H1 (cell line): Measurements from ENCODE around the gene WFDC5. TPM values are rescaled to one million over a fixed set of nuclear protein-coding genes. Genes with fewer than 3 reads are reported as not detected.

Experiments
- BCL11A ChIP-seq, 2 experiments: IDR thresholded peaks; one replicate each; pipeline ENCODE4 v1.6.1; 2011; ENCODE audit warnings: low read depth in 2 of 2, low read length in 2 of 2, mild to moderate bottlenecking in 2 of 2
- CBX5 ChIP-seq: fragments of 300-800, 300-1000 bp; sonication (generic); IDR thresholded peaks from 2 replicates; pipeline ENCODE4 v1.7.1; 2016; ENCODE audit warnings: antibody characterized with exemption, low read length, low read depth
- CHD2 ChIP-seq: IDR thresholded peaks from 2 replicates; pipeline ENCODE4 v1.6.1; 2012; ENCODE audit warnings: low read length, improper control_type of control experiment
- CTCF ChIP-seq, 3 experiments: IDR thresholded peaks; 1 replicate in 2 of 3; 2 replicates in 1 of 3; pipeline versions ENCODE4 v1.5.1 to v1.6.1; 2011; ENCODE audit warnings: low read length in 3 of 3, mild to moderate bottlenecking in 3 of 3, inconsistent platforms in 2 of 3, low read depth in 1 of 3, moderate library complexity in 1 of 3; ENCODE audit not compliant: insufficient read depth in 1 of 3; ENCODE audit errors: control extremely low read depth in 1 of 3
- JUND ChIP-seq: IDR thresholded peaks from 2 replicates; pipeline ENCODE4 v1.6.1; 2011; ENCODE audit warnings: mild to moderate bottlenecking, improper control_type of control experiment, low read length
- SP1 ChIP-seq: IDR thresholded peaks from 2 replicates; pipeline ENCODE4 v1.6.1; 2011; ENCODE audit warnings: low read depth, low read length
- SUZ12 ChIP-seq: fragments of 200-600 bp; sonication (generic); IDR thresholded peaks from 2 replicates; pipeline ENCODE4 v1.6.1; 2012; ENCODE audit warnings: mild to moderate bottlenecking, inconsistent platforms, low read length, moderate library complexity, mixed read lengths
- polyA plus RNA-seq, 7 experiments: library from polyadenylated mRNA; depleted of rRNA in 3 of 7; stranded (reverse) in 5 of 7; unstranded in 2 of 7; fragments of >200 nt in 5 of 7; fragments of 200-250 nt in 2 of 7; gene quantifications; 1 replicate in 5 of 7; 2 replicates in 1 of 7; 4 replicates in 1 of 7; pipeline versions ENCODE4 v1.2.1 to v1.2.3, GENCODE V29; 2011 to 2013; ENCODE audit warnings: missing spikeins in 2 of 7, mixed read lengths in 2 of 7
- total RNA-seq: library from RNA; stranded (reverse); fragmentation: NEBNext Ultra II Directional; extraction: Animal tissue kit (Norgen Biotek cat#: 25700); gene quantifications from 2 replicates; pipeline ENCODE4 v1.2.1, GENCODE V29; 2021

The WFDC5 gene
- total and polyA plus RNA-seq, 2 of the 8 experiments (the other 6 are each of a cell fraction or from before 2014, with no cell fraction given): not detected

DNA sequence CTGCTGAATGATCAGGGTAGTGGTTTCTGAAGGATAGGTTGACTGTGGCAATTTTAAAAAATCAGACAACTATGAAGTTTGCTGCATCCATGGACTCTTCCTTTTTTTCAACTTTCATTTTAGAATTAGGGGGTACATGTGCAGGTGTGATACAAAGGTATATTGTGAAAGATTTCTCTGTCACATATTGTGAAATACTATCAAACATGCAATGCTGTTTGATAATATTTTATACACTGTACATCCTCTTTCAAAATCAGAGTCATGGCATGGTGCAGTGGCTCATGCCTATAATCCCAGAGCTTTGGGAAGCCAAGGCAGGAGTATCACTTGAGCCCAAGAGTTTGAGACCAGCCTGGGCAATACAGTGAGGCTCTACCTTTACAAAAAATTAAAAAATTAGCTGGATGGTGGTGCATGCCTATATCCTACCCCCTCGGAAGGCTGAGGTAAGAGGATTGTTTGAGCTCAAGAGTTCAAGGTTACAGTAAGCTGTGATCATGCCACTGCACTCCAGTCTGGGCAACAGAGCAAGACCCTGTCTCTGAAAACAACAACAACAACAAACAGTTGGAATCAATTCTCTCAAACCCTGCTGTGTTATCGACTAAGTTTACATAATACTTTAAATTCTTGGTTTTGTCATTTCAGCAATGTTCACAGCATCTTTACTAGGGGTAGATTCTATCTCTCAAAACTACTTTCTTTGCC lies 4.7 kb upstream of the WFDC5 start (continued):
- TF ChIP-seq SP1 (no peak), BCL11A (IDR thresholded peaks at IDR 0.05; ENCODE audit: low read depth in 2 of 2, low read length in 2 of 2) (no peak), CHD2 (no peak), SUZ12 (no peak), CTCF (IDR thresholded peaks at IDR 0.05; ENCODE audit: control extremely low read depth in 1 of 3, insufficient read depth in 1 of 3, low read depth in 1 of 3, low read length in 3 of 3) (no peak), JUND (no peak), CBX5 (no peak)
